Left kidney (tissue), 2 donors: ENCODE results near the gene MAPRE3. TPM values are rescaled to one million over a fixed set of nuclear protein-coding genes. Genes with fewer than 3 reads are reported as not detected.

ENCODE experiments used
- DNase-seq: peaks from one replicate; pipeline ENCODE4 v3.0.0-alpha.2; 2013
- polyA plus RNA-seq: library from polyadenylated mRNA; unstranded; fragments of 120-200 nt; gene quantifications from one replicate; pipeline ENCODE4 v1.2.1, GENCODE V29; 2013; ENCODE audit not compliant: insufficient read length

MAPRE3 gene
- polyA plus RNA-seq, 1 donor: 12.2 TPM

GRCh38 chr2:27010139-27010538, 39.7 kb downstream of the MAPRE3 start:
- no peak for DNase-seq

GRCh38 chr2:27013738-27014137, 43.3 kb downstream of the MAPRE3 start:
- DNase-seq: no peak

- no peak for DNase-seq
These were observed 44.5 kb downstream of the MAPRE3 start for GRCh38 chr2:27014771-27015433.

- no peak for DNase-seq
These were observed 46.4 kb downstream of the MAPRE3 start for GRCh38 chr2:27016801-27017325.

GRCh38 chr2:27018142-27018541, 47.7 kb downstream of the MAPRE3 start:
- DNase-seq: no peak

GRCh38 chr2:27019459-27019858, 49.0 kb downstream of the MAPRE3 start:
- no peak for DNase-seq

- no peak for DNase-seq
These were observed 49.8 kb downstream of the MAPRE3 start for GRCh38 chr2:27019931-27020855.

GRCh38 chr2:27021253-27022049, 51.0 kb downstream of the MAPRE3 start:
- no peak for DNase-seq

GRCh38 chr2:27023740-27024139, 53.3 kb downstream of the MAPRE3 start:
- DNase-seq: no peak

- no peak for DNase-seq
These were observed 53.8 kb downstream of the MAPRE3 start for GRCh38 chr2:27024188-27024587.

- no peak for DNase-seq
These were observed 54.4 kb downstream of the MAPRE3 start for GRCh38 chr2:27024812-27025211.

- DNase-seq: no peak
These were observed 54.9 kb downstream of the MAPRE3 start for GRCh38 chr2:27025281-27025800.

- no peak for DNase-seq
These were observed 55.7 kb downstream of the MAPRE3 start for GRCh38 chr2:27025861-27026851.

- no peak for DNase-seq
These were observed 56.8 kb downstream of the MAPRE3 start for GRCh38 chr2:27027211-27027651.

GRCh38 chr2:27029051-27029450, 58.6 kb downstream of the MAPRE3 start:
- DNase-seq: no peak

GRCh38 chr2:27032495-27033252, 62.2 kb downstream of the MAPRE3 start, which contains the start of gene TMEM214:
Gene TMEM214 (plus strand): TSS chr2:27032965. CDS start chr2:27033016, 51 bp downstream.
- DNase-seq: peak; percentile 73

- no peak for DNase-seq
These were observed 62.9 kb downstream of the MAPRE3 start for GRCh38 chr2:27033253-27033852.

- DNase-seq: no peak
These were observed 67.6 kb downstream of the MAPRE3 start for GRCh38 chr2:27038012-27038411.

GRCh38 chr2:27038631-27039339, 68.3 kb downstream of the MAPRE3 start:
- DNase-seq: no peak
